SK-N-SH treated with all-trans-retinoic acid at 6 μM for 48 hours (cell line): ENCODE results near the gene CCL15.

Source experiments
- ATAC-seq: fragments of 200-7000 bp; cut with Tn5 transposase; 3 replicates; pipeline ENCODE4 v1.9.1; 2020; ENCODE audit warnings: mild to moderate bottlenecking, moderate library complexity
- ARNTL ChIP-seq: fragments of 450-650 bp; formaldehyde crosslinking; IDR thresholded peaks from 2 replicates; pipeline ENCODE4 v1.5.0; 2020; ENCODE audit warnings: low read depth, mild to moderate bottlenecking, moderate library complexity, borderline replicate concordance
- BACH2 ChIP-seq: fragments of 250-450 bp; sonication (Bioruptor Pico); IDR thresholded peaks from 2 replicates; pipeline ENCODE4 v1.9.0; 2021; ENCODE audit warnings: mild to moderate bottlenecking, borderline replicate concordance
- CSDC2 ChIP-seq: fragments of 250-450 bp; sonication (Bioruptor Pico); IDR thresholded peaks from 2 replicates; pipeline ENCODE4 v1.5.0; 2020; ENCODE audit warnings: mild to moderate bottlenecking, moderate library complexity
- ESRRG ChIP-seq: fragments of 250-450 bp; sonication (Bioruptor Pico); IDR thresholded peaks from 2 replicates; pipeline ENCODE4 v1.6.1; 2021; ENCODE audit warnings: mild to moderate bottlenecking
- GLIS3 ChIP-seq: fragments of 250-450 bp; sonication (Bioruptor Pico); IDR thresholded peaks from 2 replicates; pipeline ENCODE4 v1.5.0; 2020; ENCODE audit warnings: mild to moderate bottlenecking, moderate library complexity
- ISL1 ChIP-seq: fragments of 250-450 bp; sonication (Bioruptor Pico); IDR thresholded peaks from 2 replicates; pipeline ENCODE4 v2.1.2; 2022; ENCODE audit warnings: mild to moderate bottlenecking, moderate library complexity
- OSR1 ChIP-seq: fragments of 250-450 bp; sonication (Bioruptor Pico); IDR thresholded peaks from 2 replicates; pipeline ENCODE4 v1.8.0; 2022; ENCODE audit warnings: moderate library complexity, mild to moderate bottlenecking, inconsistent platforms
- RARB ChIP-seq: fragments of 250-450 bp; sonication (Bioruptor Pico); IDR thresholded peaks from 2 replicates; pipeline ENCODE4 v1.8.0; 2021; ENCODE audit warnings: mild to moderate bottlenecking, moderate library complexity
- SNAI2 ChIP-seq: fragments of 250-450 bp; sonication (Bioruptor Pico); IDR thresholded peaks from 2 replicates; pipeline ENCODE4 v1.5.0; 2020; ENCODE audit warnings: mild to moderate bottlenecking, moderate library complexity
- TCF4 ChIP-seq: fragments of 250-450 bp; sonication (Bioruptor Pico); IDR thresholded peaks from 2 replicates; pipeline ENCODE4 v1.8.0; 2021; ENCODE audit warnings: mild to moderate bottlenecking, moderate library complexity, borderline replicate concordance
- TOX ChIP-seq: fragments of 250-450 bp; sonication (Bioruptor Pico); IDR thresholded peaks from 2 replicates; pipeline ENCODE4 v1.8.0; 2021; ENCODE audit warnings: mild to moderate bottlenecking, moderate library complexity, borderline replicate concordance
- ZC3H10 ChIP-seq: fragments of 250-450 bp; sonication (Bioruptor Pico); IDR thresholded peaks from 2 replicates; pipeline ENCODE4 v1.5.1; 2021; ENCODE audit warnings: mild to moderate bottlenecking, moderate library complexity
- ZFP3 ChIP-seq: fragments of 250-450 bp; sonication (Bioruptor Pico); IDR thresholded peaks from 2 replicates; pipeline ENCODE4 v1.5.0; 2020; ENCODE audit warnings: mild to moderate bottlenecking, moderate library complexity
- ZFP30 ChIP-seq: fragments of 450-650 bp; formaldehyde crosslinking; IDR thresholded peaks from 2 replicates; pipeline ENCODE4 v1.5.0; 2022; ENCODE audit warnings: mild to moderate bottlenecking, moderate library complexity
- ZNF565 ChIP-seq: fragments of 450-650 bp; formaldehyde crosslinking; conservative IDR thresholded peaks from 2 replicates; pipeline ENCODE4 v1.5.0; 2020; ENCODE audit warnings: low read depth, mild to moderate bottlenecking, moderate library complexity
- ZNF70 ChIP-seq: fragments of 450-650 bp; formaldehyde crosslinking; IDR thresholded peaks from 2 replicates; pipeline ENCODE4 v1.5.0; 2020; ENCODE audit warnings: mild to moderate bottlenecking, moderate library complexity
- ZNF8 ChIP-seq: fragments of 450-650 bp; formaldehyde crosslinking; IDR thresholded peaks from 2 replicates; pipeline ENCODE4 v1.5.0; 2020; ENCODE audit warnings: mild to moderate bottlenecking, moderate library complexity
- TF ChIP-seq, protein P1 (sequence below): fragments of 250-450 bp; sonication (Bioruptor Pico); IDR thresholded peaks from 2 replicates; pipeline ENCODE4 v1.5.1; 2021; ENCODE audit warnings: mild to moderate bottlenecking, moderate library complexity
- TF ChIP-seq, protein P2 (sequence below): fragments of 250-450 bp; sonication (Bioruptor Pico); IDR thresholded peaks from 2 replicates; pipeline ENCODE4 v1.5.0; 2020; ENCODE audit warnings: mild to moderate bottlenecking, moderate library complexity
- TF ChIP-seq, protein P3 (sequence below): fragments of 250-450 bp; sonication (Bioruptor Pico); IDR thresholded peaks from 2 replicates; pipeline ENCODE4 v1.5.1; 2020; ENCODE audit warnings: low read depth, mild to moderate bottlenecking, moderate library complexity
- TF ChIP-seq, protein P4 (sequence below): fragments of 250-450 bp; sonication (Bioruptor Pico); IDR thresholded peaks from 2 replicates; pipeline ENCODE4 v1.8.0; 2020; ENCODE audit warnings: mild to moderate bottlenecking, moderate library complexity, borderline replicate concordance

Gene CCL15, protein sequence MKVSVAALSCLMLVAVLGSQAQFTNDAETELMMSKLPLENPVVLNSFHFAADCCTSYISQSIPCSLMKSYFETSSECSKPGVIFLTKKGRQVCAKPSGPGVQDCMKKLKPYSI

DNA sequence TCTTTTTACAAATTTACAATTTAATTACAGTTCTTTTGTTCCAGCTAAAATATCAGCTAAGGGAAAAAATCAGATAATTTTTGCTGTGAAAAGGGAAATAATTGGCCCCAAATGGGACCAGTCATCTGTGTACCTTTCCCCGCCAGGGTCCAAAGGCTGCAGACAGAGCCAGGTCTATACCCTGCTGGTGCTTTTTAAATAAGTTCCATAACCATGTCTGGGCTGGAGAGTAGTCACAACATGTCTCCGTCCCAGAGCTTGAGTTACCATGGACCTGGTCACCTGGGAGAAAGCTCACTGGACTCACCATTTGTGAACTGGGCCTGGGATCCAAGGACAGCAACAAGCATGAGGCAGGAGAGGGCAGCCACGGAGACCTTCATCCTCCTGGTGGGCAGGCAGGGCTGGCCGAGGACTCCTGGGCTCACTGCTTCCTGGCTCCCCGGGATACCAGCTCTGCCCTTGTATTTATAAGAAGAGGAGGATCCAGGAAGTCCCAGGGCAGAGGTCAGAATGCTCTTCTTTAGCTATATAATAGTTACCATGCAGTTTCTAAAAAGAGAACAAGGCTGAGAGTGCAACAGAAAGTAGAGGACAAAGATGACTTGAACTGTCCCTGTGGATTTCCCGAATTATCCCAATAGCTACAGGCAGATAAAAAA is at the start of gene CCL15:
Gene CCL15 (minus strand): TSS at position 444 of the 662 bp plus-strand sequence. CDS start 61 bp downstream, at position 383.
- TF ChIP-seq TOX (CRISPR knock-in tag), result no peak
- no peak for TF ChIP-seq ZNF8
- ATAC-seq, result no peak

DNA sequence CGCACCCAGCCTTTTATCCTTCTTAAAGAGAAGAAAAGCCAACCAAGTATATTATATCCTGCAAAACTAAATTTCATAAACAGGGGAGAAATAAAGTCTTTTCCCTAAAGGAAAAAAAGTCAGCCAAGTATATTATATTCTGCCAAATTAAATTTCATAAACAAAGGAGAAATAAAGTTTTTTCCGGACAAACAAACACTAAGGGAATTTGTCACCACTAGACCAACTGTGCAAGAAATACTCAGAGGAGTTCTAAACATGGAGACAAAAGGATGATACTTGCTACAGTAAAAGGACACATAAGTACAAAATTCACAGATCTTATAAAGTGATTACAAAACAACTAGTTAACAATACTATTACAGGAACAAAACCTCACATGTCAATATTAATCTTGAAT is 48.3 kb upstream of the CCL15 start:
- ATAC-seq, result no peak
- no peak for TF ChIP-seq ZNF8
- TF ChIP-seq, protein P1, sequence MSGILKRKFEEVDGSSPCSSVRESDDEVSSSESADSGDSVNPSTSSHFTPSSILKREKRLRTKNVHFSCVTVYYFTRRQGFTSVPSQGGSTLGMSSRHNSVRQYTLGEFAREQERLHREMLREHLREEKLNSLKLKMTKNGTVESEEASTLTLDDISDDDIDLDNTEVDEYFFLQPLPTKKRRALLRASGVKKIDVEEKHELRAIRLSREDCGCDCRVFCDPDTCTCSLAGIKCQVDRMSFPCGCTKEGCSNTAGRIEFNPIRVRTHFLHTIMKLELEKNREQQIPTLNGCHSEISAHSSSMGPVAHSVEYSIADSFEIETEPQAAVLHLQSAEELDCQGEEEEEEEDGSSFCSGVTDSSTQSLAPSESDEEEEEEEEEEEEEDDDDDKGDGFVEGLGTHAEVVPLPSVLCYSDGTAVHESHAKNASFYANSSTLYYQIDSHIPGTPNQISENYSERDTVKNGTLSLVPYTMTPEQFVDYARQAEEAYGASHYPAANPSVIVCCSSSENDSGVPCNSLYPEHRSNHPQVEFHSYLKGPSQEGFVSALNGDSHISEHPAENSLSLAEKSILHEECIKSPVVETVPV (CRISPR knock-in tag), result no peak
- TF ChIP-seq ZNF70 (CRISPR knock-in tag), result no peak

DNA sequence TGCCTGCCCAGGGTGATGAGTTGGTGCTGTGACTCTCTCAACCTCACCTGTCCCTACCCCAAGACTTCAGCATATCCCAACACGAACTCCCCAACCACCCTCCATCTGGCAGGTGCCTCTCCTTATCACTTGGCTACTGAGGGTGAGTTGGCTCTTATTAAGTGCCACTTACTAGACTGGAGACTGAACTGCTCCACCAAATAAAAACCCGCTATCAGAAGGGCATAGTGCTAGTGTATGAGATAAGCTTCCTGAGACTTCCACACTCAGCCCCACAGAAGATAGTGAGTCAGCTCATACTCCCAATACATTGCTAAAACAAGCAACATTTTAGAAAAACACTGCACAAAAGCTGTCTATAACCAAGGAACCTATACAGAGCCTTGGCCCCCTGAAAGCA is 46.7 kb upstream of the CCL15 start:
- no peak for ATAC-seq
- TF ChIP-seq ZC3H10 (CRISPR knock-in tag), result no peak
- TF ChIP-seq ZFP3 (CRISPR knock-in tag), result no peak
- TF ChIP-seq, protein P1 (CRISPR knock-in tag), result no peak
- TF ChIP-seq RARB, result no peak
- TF ChIP-seq ZNF8, result no peak
- TF ChIP-seq ISL1 (CRISPR knock-in tag), result no peak
- TF ChIP-seq GLIS3, result no peak
- no peak for TF ChIP-seq BACH2 (CRISPR knock-in tag)
- TF ChIP-seq TCF4 (CRISPR knock-in tag), result no peak
- TF ChIP-seq SNAI2 (CRISPR knock-in tag), result no peak
- no peak for TF ChIP-seq ZFP30 (CRISPR knock-in tag)
- TF ChIP-seq, protein P2, sequence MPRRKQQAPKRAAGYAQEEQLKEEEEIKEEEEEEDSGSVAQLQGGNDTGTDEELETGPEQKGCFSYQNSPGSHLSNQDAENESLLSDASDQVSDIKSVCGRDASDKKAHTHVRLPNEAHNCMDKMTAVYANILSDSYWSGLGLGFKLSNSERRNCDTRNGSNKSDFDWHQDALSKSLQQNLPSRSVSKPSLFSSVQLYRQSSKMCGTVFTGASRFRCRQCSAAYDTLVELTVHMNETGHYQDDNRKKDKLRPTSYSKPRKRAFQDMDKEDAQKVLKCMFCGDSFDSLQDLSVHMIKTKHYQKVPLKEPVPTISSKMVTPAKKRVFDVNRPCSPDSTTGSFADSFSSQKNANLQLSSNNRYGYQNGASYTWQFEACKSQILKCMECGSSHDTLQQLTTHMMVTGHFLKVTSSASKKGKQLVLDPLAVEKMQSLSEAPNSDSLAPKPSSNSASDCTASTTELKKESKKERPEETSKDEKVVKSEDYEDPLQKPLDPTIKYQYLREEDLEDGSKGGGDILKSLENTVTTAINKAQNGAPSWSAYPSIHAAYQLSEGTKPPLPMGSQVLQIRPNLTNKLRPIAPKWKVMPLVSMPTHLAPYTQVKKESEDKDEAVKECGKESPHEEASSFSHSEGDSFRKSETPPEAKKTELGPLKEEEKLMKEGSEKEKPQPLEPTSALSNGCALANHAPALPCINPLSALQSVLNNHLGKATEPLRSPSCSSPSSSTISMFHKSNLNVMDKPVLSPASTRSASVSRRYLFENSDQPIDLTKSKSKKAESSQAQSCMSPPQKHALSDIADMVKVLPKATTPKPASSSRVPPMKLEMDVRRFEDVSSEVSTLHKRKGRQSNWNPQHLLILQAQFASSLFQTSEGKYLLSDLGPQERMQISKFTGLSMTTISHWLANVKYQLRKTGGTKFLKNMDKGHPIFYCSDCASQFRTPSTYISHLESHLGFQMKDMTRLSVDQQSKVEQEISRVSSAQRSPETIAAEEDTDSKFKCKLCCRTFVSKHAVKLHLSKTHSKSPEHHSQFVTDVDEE (CRISPR knock-in tag), result no peak
- TF ChIP-seq CSDC2 (CRISPR knock-in tag), result no peak
- no peak for TF ChIP-seq ARNTL
- TF ChIP-seq ZNF565 (CRISPR knock-in tag), result no peak
- no peak for TF ChIP-seq OSR1 (CRISPR knock-in tag)
- no peak for TF ChIP-seq ZNF70 (CRISPR knock-in tag)
- no peak for TF ChIP-seq ESRRG
- TF ChIP-seq, protein P3, sequence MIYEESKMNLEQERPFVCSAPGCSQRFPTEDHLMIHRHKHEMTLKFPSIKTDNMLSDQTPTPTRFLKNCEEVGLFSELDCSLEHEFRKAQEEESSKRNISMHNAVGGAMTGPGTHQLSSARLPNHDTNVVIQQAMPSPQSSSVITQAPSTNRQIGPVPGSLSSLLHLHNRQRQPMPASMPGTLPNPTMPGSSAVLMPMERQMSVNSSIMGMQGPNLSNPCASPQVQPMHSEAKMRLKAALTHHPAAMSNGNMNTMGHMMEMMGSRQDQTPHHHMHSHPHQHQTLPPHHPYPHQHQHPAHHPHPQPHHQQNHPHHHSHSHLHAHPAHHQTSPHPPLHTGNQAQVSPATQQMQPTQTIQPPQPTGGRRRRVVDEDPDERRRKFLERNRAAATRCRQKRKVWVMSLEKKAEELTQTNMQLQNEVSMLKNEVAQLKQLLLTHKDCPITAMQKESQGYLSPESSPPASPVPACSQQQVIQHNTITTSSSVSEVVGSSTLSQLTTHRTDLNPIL (CRISPR knock-in tag), result no peak
- TF ChIP-seq, protein P4, sequence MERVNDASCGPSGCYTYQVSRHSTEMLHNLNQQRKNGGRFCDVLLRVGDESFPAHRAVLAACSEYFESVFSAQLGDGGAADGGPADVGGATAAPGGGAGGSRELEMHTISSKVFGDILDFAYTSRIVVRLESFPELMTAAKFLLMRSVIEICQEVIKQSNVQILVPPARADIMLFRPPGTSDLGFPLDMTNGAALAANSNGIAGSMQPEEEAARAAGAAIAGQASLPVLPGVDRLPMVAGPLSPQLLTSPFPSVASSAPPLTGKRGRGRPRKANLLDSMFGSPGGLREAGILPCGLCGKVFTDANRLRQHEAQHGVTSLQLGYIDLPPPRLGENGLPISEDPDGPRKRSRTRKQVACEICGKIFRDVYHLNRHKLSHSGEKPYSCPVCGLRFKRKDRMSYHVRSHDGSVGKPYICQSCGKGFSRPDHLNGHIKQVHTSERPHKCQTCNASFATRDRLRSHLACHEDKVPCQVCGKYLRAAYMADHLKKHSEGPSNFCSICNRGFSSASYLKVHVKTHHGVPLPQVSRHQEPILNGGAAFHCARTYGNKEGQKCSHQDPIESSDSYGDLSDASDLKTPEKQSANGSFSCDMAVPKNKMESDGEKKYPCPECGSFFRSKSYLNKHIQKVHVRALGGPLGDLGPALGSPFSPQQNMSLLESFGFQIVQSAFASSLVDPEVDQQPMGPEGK (CRISPR knock-in tag), result no peak
- TF ChIP-seq, all 23 proteins: peak for 0
